H1 (cell line): ENCODE results near the gene ZNF408. TPM values are rescaled to one million over a fixed set of nuclear protein-coding genes. Genes with fewer than 3 reads are reported as not detected.

Source experiments
- JUN ChIP-seq: IDR thresholded peaks from 2 replicates; pipeline ENCODE4 v1.6.1; 2011; ENCODE audit warnings: low read depth, mild to moderate bottlenecking, improper control_type of control experiment, low read length
- KDM5A ChIP-seq: fragments of 200-600 bp; IDR thresholded peaks from 2 replicates; pipeline ENCODE4 v1.7.1; 2012; ENCODE audit warnings: mild to moderate bottlenecking, low read length, inconsistent platforms, mixed read lengths
- POLR2A ChIP-seq, 2 experiments: IDR thresholded peaks; 1 replicate in 1 of 2; 2 replicates in 1 of 2; pipeline ENCODE4 v1.6.1; 2011; ENCODE audit warnings: low read depth in 2 of 2, low read length in 2 of 2, mild to moderate bottlenecking in 2 of 2; ENCODE audit errors: control extremely low read depth in 1 of 2
- RBBP5 ChIP-seq: IDR thresholded peaks from 2 replicates; pipeline ENCODE4 v1.7.1; 2012; ENCODE audit warnings: low read depth, mild to moderate bottlenecking, inconsistent platforms, low read length, moderate library complexity, borderline replicate concordance
- TCF12 ChIP-seq: IDR thresholded peaks from 2 replicates; pipeline ENCODE4 v1.6.1; 2011; ENCODE audit warnings: low read depth, mild to moderate bottlenecking, low read length
- polyA plus RNA-seq, 7 experiments: library from polyadenylated mRNA; depleted of rRNA in 3 of 7; stranded (reverse) in 5 of 7; unstranded in 2 of 7; fragments of >200 nt in 5 of 7; fragments of 200-250 nt in 2 of 7; gene quantifications; 1 replicate in 5 of 7; 2 replicates in 1 of 7; 4 replicates in 1 of 7; pipeline versions ENCODE4 v1.2.1 to v1.2.3, GENCODE V29; 2011 to 2013; ENCODE audit warnings: missing spikeins in 2 of 7, mixed read lengths in 2 of 7
- total RNA-seq: library from RNA; stranded (reverse); fragmentation: NEBNext Ultra II Directional; extraction: Animal tissue kit (Norgen Biotek cat#: 25700); gene quantifications from 2 replicates; pipeline ENCODE4 v1.2.1, GENCODE V29; 2021
- TF ChIP-seq, protein P1 (sequence below): IDR thresholded peaks from 2 replicates; pipeline ENCODE4 v1.6.1; 2012; ENCODE audit warnings: inconsistent platforms

Gene ZNF408
- total and polyA plus RNA-seq, 2 of the 8 experiments (the other 6 are each of a cell fraction or from before 2014, with no cell fraction given): 10.7 to 11.0 TPM

DNA sequence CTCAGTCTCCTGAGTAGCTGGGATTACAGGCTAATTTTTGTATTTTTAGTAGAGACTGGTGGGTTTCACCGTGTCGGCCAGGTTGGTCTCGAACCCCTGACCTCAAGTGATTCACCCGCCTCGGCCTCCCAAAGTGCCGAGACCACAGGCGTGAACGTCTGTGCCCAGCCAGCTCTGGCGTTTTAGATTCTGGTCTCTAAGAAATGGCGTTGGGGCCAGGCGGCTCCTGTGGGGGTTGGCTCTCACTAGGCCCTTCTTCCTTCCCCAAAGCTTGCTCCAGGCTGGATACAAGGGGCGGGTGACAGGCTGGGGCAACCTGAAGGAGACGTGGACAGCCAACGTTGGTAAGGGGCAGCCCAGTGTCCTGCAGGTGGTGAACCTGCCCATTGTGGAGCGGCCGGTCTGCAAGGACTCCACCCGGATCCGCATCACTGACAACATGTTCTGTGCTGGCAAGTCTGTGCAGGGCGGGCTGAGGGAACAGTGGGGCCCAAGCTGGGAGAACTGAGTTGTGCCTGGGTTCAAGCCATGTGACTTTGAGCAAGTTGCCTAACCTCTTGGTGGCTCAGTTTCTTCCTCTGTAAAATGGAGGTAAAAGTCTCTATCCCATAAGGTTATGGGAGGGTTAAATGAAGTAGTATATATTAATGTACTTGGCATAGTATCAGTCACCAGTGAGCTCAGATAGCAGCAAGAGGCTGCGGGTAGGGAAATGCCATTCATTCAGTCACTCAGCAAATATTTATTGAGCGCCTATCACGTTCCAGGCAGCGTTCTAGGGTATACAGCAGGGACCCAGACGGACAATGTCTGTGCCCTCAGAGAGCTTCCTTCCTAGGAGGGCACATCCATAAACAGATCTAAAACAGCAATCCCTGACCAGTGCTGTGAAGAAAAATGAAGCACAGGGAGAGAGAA, 28.5 kb downstream of the ZNF408 start (continued):
- TF ChIP-seq KDM5A (no peak), POLR2A (IDR thresholded peaks at IDR 0.05; ENCODE audit: control extremely low read depth in 1 of 2, low read depth in 2 of 2, low read length in 2 of 2) (no peak), JUN (no peak), RBBP5 (no peak), TCF12 (no peak)
- TF ChIP-seq, protein P1, sequence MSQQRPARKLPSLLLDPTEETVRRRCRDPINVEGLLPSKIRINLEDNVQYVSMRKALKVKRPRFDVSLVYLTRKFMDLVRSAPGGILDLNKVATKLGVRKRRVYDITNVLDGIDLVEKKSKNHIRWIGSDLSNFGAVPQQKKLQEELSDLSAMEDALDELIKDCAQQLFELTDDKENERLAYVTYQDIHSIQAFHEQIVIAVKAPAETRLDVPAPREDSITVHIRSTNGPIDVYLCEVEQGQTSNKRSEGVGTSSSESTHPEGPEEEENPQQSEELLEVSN: no peak
